Upper lobe of right lung (tissue), 1 donor: ENCODE data around the gene TMEM231. TPM values are rescaled to one million over a fixed set of nuclear protein-coding genes. Genes with fewer than 3 reads are reported as not detected.

ENCODE experiments used
- ATAC-seq: fragments of 200-7000 bp; cut with Tn5 transposase; one replicate; pipeline ENCODE4 v1.9.1; 2020; ENCODE audit warnings: mild to moderate bottlenecking, moderate library complexity
- DNase-seq: peaks from one replicate; pipeline ENCODE4 v3.0.0-alpha.2; 2020
- H3K27ac ChIP-seq: fragments of 200-600 bp; one replicate; pipeline ENCODE4 v1.8.0; 2022
- H3K27me3 ChIP-seq: fragments of 200-600 bp; one replicate; pipeline ENCODE4 v1.8.0; 2022; ENCODE audit warnings: mild to moderate bottlenecking
- H3K36me3 ChIP-seq: fragments of 200-600 bp; one replicate; pipeline ENCODE4 v1.8.0; 2022
- H3K4me1 ChIP-seq: fragments of 200-600 bp; one replicate; pipeline ENCODE4 v1.8.0; 2022
- H3K4me3 ChIP-seq: fragments of 200-600 bp; one replicate; pipeline ENCODE4 v1.8.0; 2022; ENCODE audit warnings: mild to moderate bottlenecking
- H3K9me3 ChIP-seq: fragments of 200-600 bp; one replicate; pipeline ENCODE4 v1.8.0; 2022
- CTCF ChIP-seq: fragments of 200-600 bp; IDR thresholded peaks from one replicate; pipeline ENCODE4 v1.8.0; 2022; ENCODE audit warnings: antibody characterized with exemption
- intact Hi-C: fragments of 100-400 bp; cut with DNase I; formaldehyde crosslinking; loops from one replicate; pipeline ENCODE4 v1.11.0; 2022
- total RNA-seq: library from RNA; stranded (reverse); fragmentation: NEBNext Ultra II Directional; extraction: Animal tissue kit (Norgen Biotek cat#: 25700); gene quantifications from one replicate; pipeline ENCODE4 v1.2.1, GENCODE V29; 2021
- donor health status: DM: no; HTN: yes; CAD: no; lungs with severe emphysema.

TMEM231 gene
- total RNA-seq, 1 donor from 2014 or later = 4.5 TPM

- Histone ChIP-seq H3K27me3 (no peaks in the 10 kb centered on the region), H3K27ac (no peak overlapping the region), H3K4me1 (no peaks in the 10 kb centered on the region), H3K9me3 (no peaks in the 10 kb centered on the region), H3K36me3 (no peaks in the 10 kb centered on the region), H3K4me3 (no peak overlapping the region)
- peak; percentile 40 for DNase-seq
- intact Hi-C loops = no loop called here
- TF ChIP-seq CTCF = no peak
- ATAC-seq = no peak
Measured at GRCh38 chr16:75532142-75532765, 23.8 kb downstream of the TMEM231 start.

GRCh38 chr16:75529959-75530358 lies 26.1 kb downstream of the TMEM231 start:
- Histone ChIP-seq H3K36me3 (no peaks in the 10 kb centered on the region), H3K27ac (no peak overlapping the region), H3K27me3 (no peaks in the 10 kb centered on the region), H3K9me3 (no peaks in the 10 kb centered on the region), H3K4me3 (no peak overlapping the region), H3K4me1 (no peaks in the 10 kb centered on the region)
- intact Hi-C loops = no loop called here
- ATAC-seq (peak; percentile 6), DNase-seq (peak; percentile 45)
- TF ChIP-seq CTCF = no peak

GRCh38 chr16:75529056-75529905 lies 26.8 kb downstream of the TMEM231 start:
- Histone ChIP-seq H3K4me3 (no peak overlapping the region), H3K36me3 (no peaks in the 10 kb centered on the region), H3K27me3 (no peaks in the 10 kb centered on the region), H3K4me1 (no peaks in the 10 kb centered on the region), H3K9me3 (no peaks in the 10 kb centered on the region), H3K27ac (no peak overlapping the region)
- intact Hi-C loops = no loop called here
- DNase-seq (peak; percentile 61), ATAC-seq (peak; percentile 20)
- no peak for TF ChIP-seq CTCF

- DNase-seq = peak; percentile 4
- TF ChIP-seq CTCF = no peak
Measured at GRCh38 chr16:75527825-75528299, 28.2 kb downstream of the TMEM231 start.

GRCh38 chr16:75526032-75526790 lies 29.8 kb downstream of the TMEM231 start:
- TF ChIP-seq CTCF = no peak
- DNase-seq = peak; percentile 15
- no peak overlapping the region for H3K27ac ChIP-seq
- no peaks in the 10 kb centered on the region for H3K27me3 ChIP-seq
- H3K9me3 ChIP-seq = no peaks in the 10 kb centered on the region
- no peaks in the 10 kb centered on the region for H3K4me1 ChIP-seq
- no peak for ATAC-seq
- H3K36me3 ChIP-seq = no peaks in the 10 kb centered on the region
- intact Hi-C loops = no loop called here
- H3K4me3 ChIP-seq = no peak overlapping the region

More at GRCh38 chr16:75527825-75528299, 28.2 kb downstream of the TMEM231 start:
- Histone ChIP-seq H3K4me1 (no peaks in the 10 kb centered on the region), H3K36me3 (no peaks in the 10 kb centered on the region), H3K9me3 (no peaks in the 10 kb centered on the region), H3K4me3 (no peak overlapping the region), H3K27ac (no peak overlapping the region), H3K27me3 (no peaks in the 10 kb centered on the region)
- intact Hi-C loops = no loop called here
- ATAC-seq = no peak
